Testis (tissue), 2 donors: ENCODE measurements around the gene PNMA8C.

ENCODE experiments used
- CTCF ChIP-seq, 3 experiments: fragments of 450-650 bp in 2 of 3; fragments of 200-600 bp in 1 of 3; sonication (generic) in 1 of 3; IDR thresholded peaks; one replicate each; pipeline ENCODE4 v1.5.1; 2016 to 2019; ENCODE audit warnings: antibody characterized with exemption in 3 of 3, mild to moderate bottlenecking in 2 of 3, moderate library complexity in 1 of 3
- POLR2A ChIP-seq: fragments of 450-650 bp; IDR thresholded peaks from one replicate; pipeline ENCODE4 v1.6.1; 2017; ENCODE audit warnings: antibody characterized with exemption, mild to moderate bottlenecking, moderate library complexity

DNA sequence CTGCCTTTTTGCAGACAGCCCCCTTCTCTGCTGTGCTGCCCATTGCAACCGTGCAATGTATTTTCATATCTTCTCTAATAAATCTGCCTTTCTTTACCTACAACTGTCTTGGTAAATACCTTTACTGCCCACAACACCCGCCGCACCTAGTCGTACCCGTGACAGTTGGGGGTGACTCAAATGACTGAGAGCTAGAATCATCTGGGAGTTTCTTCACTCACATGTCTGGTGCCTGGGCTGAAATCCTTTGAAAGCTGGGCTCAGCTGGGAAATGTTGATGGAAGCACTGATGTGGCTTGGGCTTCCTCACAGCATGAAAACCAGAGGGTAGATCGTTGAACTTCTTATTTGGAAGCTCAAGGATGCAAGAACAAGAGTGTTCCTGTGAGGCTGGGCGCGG is 45.5 kb upstream of the PNMA8C start:
- TF ChIP-seq POLR2A: no peak
- no peak for TF ChIP-seq CTCF (IDR thresholded peaks at IDR 0.05)
